HG03558 (cell line): Measurements from ENCODE around the gene IQGAP2.

ENCODE experiments used
- ATAC-seq: cut with Tn5 transposase; IDR thresholded peaks from one replicate; pipeline ENCODE4 v1.9.1; 2021; ENCODE audit warnings: moderate number of reproducible peaks; ENCODE audit not compliant: unreplicated experiment; ENCODE audit errors: extremely low read depth

Gene IQGAP2

DNA sequence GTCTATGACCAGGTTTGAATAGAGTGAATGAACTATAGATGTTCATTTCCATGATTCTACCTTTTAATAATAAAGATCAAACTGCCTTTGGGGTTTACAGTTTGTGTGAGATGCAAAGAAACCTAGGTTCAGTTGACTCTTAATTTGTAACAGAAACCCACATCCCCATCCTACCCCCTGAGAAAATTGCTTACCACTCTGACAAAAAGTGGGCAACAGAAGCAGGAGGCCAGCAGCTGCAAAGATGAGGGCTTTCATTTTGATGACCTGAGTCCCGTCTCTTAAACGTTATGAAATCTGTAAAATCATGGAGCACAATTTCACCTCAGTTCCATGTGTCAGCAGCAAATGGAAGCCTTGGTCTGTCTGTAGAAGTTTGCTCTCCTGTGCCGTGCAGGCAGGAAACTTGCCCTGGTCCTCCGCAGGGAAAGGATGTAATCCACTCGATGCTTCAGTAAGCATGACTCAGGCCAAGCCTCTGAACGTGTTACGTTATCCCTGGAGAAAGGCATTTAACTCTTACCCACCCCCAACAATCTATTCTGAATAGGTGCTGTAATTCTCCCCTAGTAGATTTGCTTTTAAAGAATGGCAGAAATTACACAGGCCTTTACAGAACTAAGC is 220.0 kb downstream of the IQGAP2 start, which contains the start of gene F2RL2:
Gene F2RL2, minus strand, starts transcription at position 431 of the 624 bp plus-strand sequence. Its CDS starts 173 bp downstream, at position 258.
- ATAC-seq, result no peak

DNA sequence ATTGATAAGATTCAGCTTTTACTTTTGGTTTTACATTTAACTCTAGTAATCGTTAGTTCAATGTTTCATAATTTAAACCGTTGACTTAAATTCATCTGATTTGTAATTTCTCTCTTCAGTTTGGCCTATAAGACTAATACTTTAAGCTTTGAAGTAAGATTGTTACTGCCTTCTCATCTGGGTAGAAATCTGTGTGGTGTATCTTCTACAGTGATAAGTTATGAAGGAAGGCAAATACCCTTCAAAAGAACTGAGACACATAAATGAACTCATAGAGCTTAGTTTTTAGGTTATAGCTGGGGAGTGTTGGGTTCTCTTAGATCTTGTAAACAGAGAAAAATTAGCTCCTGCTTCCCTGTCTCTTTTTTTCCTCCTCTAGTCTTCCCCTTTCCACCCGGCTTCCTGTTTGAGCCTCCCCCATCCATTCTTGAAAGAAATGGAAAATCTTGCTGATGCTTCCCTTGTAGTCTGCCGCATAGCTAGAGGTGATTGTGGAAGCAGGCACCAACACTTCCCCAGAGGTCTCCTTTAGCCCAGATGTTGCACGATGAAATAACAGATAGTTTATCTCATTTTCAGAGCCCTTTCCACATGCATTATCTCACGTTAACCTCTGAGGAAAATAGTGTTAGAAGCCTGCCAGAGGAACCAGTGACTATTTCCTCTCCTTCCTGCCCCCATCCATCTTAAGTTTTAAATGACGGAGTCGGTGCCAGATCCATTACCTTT is 222.2 kb downstream of the IQGAP2 start:
- no peak for ATAC-seq

DNA sequence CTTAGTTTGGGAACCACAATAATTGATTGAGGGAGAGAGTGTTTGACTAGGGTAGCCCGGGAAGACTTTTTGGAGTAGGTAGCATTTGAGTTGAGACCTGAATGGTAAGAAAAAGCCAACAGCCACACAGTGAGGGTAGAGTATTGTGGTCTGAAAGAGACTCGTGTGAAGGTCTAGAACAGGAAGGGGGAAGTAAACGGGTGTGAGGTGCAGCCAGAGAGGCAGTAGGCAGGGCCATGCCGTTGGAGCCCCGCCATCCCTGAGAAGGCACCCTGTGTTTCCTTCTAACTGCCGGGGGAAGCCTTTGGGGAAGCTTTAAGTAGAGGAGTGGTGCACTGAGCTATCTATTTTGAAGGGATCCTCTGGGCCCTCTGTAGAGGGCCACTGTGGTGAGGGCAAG is 223.7 kb downstream of the IQGAP2 start:
- no peak for ATAC-seq

DNA sequence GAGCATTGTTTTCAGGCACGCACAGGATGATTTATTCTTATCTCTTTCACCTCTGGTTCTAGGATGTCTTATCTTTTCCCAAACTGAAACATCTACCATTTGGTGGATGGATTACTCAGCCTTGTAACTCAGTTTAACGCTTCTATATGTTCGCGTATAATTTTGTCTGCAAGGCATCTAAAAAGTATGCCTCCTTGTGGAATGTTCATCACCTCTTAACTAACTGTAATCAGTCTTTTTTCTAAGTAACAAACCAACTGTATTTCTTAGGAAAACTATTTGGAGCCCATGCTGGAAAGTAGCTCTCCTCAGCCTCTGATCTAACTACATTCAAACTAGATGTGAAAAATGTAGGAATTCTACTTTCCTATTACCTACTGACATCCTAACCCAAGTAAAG is 231.6 kb downstream of the IQGAP2 start:
- no peak for ATAC-seq

DNA sequence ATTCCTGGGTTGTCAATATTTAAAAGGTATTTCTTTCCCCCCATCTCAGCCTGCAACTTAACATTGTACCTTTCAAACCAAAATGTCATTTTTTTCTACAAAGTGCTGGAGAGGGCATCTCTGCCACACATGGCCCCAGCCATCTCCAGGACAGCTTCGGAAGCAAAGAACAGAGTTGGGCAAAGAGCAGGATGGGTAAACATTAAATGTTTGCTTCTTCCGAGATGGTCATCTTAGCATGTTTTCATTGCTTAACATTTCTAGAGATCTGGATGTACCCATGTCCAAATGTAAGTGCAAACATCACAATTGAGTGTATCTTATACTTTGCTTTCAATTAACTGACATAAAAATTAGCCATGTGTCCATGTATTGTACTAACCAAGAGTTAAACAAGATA is 234.4 kb downstream of the IQGAP2 start:
- no peak for ATAC-seq

DNA sequence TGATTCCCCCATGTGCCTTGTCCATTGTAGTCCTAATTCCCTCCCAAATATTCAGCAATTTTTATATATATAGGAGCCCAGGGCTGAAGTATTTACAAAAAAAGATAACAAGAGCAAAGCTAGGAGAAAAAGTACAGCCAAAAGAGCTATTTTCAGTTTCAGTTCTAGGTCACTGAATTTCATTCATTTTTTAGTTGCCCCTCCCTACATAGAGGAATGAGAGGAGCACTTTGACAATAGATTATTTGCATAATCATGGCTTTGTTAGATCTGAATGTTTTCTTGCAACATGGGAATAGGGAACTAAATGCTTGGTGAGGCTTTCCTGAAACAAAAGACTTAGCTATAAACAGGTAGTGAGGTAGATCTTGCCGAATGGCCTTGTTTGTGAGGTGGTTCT is 235.4 kb downstream of the IQGAP2 start:
- no peak for ATAC-seq

DNA sequence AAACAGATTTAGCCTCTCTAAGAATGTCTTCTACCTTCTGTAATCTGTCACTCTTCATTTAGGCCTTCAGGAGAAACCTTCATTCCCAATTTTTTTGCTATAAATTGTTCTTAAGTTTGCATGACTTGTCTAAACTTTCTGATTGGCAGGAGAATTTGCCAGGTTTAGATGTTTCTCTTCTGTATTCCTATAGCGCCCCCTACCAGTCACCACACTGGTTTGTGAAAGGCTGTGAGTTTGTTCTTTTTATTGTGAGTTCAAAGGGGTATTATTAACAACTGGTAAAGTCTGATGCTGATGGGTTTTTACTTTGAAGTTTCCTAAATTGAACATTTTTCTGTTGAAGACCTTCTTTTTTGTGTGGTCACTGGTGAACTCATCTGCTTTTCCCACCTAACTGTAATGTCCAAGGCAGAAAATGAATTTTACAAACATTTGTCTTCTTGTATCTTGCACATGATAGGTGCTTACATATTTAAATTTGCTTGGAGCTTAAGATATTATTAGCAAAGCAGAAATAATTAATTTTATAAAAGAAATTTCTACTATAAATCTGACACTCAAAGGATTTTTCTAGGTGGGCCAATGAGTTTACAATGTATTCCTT is 238.5 kb downstream of the IQGAP2 start:
- ATAC-seq, result no peak

DNA sequence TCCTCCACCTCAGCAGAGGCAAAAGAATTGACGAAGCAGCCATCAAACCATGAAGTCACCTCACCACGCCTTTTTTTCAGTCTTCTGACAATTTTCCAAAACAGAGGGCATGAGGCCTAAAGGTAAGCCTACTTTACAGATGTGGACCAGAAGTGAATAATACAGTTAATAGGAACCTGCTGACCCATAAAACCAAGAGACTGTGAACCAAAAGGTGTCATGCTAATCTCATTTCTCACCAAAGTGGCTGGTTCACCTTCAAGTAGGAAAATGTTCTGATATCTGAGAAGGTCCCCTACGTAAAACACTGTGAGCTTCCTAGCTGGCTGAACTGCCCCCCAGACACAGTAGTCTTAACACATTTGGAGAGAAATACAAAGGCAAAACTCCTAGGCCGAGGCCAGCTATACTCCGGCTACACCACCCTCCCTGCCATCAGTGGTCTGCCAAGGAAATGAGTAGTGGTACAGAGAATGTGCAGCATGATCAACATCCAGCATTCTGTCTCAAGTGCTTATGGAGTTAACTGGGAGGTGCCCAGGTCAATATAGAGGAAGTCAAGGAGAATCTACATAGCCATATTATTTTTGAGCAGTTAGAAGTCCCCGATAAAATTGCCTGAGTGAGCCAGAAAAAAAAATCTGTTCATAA is 239.4 kb downstream of the IQGAP2 start:
- ATAC-seq, result no peak

DNA sequence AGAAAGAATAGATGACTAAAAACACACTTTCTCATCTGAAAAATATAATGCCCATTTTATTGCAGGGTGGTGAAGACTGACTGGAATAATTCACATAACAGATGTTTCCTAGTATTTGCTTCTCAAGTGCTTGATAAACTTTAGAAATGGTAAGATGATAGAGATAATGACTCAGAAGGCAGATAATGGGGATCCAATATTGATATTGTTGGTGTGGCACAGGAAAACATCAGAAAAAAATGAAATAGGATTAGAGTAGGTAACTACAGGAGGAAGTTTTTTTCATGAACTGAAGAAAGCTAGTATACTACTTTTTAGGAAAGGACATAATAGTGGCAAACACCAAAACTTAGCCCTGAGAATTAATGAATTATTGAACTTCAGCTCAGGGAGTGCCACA is 240.3 kb downstream of the IQGAP2 start:
- ATAC-seq, result no peak

DNA sequence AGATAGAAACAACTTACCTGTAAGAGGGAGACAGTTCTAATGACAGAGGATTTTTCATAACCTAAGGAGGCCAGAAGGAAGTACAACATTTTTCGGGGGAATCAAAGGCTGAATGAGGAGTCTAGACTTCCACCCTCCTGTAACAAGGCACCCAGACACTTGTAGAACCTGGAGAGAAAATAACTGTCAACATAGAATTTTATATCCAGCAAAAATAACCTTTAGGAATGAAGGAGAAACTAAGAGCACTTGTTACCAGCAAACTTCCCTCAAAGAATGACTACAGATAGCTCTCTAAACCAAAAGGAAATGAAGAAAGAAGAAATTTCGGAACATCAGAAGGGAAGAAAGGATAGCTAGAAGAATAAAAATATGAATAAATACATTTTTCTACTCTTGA is 246.1 kb downstream of the IQGAP2 start:
- ATAC-seq, result no peak

DNA sequence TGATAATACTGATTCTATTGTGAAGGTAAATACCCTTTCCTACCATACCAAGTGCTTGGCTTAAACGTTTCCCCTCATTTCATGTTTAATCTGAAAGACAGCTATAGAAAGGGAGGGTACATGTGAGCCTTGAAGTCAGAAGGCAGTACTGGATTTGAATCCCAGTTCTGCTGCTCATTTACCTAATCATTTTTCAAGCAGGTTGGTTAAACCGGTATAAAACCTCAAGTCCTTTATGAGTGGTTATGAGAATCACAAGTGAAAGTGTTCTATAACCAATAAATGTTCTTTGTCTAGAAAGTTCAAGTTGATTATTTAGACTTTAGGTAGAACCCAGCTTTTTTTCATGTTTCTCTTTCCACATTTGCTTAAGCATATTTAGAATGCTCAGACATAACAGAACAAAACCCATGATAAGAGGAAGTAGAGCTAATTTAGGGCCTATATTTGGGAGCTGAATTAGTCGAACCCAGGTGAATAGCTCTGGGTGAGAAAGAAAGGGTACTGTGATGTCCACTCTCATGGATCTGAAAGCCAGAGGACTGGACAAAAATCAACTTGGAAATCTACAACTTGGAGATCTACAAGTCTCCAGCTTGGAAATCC is 249.8 kb downstream of the IQGAP2 start:
- no peak for ATAC-seq

DNA sequence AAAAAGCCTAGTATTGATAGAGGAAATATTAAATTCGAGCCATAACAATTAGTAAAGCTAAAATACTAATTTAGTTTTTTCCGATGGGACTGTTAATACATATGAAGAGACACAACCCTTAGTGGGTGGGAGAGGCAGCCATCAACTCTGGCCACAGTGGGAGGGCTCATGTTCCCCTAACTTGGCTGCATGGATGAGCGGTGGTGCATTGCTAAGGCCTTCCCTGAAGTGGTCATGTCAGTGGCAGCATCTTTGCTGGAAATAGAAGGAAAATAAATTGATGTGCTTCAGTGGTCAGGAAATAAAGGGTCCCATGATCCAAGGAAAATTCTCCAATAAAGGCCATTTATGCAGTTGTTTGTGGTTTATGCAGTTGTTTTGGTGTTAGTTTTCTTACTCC is 254.0 kb downstream of the IQGAP2 start:
- ATAC-seq, result no peak

DNA sequence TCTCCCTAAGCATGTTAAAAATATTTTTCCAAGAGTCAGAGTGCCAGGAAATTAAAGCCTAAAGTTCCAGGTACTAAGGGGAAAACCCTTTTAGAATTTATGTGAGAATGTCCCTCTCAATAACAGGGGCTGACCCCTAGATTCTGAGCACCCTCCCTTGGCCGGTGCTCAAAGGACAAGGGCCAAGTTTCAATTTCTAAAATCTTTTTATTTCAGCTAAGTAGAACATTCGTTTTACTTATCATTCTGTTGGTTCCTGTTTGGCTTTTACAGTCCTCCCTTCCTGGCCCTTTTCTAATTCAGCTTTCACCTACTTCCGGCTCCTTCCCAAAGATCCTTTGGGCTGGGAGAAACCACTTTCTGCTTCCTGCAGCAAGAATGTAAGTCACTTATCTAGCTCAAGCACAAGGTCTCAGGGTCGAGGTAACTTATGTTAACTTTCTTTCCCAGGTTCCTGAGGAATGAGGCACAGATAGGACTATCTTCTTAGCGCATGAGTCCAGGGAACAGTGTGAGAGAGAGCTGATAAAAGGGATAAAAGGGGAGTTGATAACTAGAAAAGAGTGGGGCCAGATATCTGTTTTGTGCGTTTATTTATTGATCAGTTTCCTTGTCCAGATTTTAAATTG is 254.7 kb downstream of the IQGAP2 start:
- no peak for ATAC-seq

DNA sequence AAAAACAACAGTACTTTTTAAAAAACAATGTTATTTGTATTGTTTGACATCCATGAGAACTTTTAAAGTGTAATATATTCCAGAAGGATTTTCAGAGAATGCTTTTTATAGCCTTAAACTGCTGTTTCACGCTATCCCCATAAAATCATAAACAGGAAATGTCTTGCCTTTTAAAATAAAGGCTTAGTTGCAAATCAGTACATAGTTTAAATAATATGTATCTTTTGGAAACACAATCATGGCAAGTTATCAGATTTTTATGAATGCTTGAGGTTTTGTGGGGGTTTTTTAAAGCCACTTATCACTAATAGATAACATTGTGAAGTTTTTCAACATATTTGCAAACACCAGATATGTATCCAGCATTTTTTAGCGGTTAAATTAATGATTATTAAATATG is 257.3 kb downstream of the IQGAP2 start:
- no peak for ATAC-seq

DNA sequence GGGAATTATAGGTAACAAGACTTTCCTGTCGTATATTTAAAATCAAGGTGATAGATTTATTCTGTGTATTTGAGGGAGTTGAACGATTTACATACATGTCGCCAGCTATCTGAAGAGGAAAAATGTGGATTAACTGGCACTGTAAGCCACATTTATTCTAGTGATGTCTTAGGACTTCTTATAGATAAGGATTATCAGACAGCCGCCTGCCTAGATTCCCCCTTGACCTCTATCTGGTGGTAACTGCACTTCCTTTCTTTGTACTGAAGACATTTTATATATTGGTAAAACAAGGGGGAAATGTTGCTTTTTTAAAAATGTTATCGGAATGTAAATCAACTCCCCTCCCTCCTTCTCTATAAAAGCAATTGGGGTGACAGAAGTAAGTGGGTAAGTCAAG is 259.4 kb downstream of the IQGAP2 start:
- no peak for ATAC-seq

DNA sequence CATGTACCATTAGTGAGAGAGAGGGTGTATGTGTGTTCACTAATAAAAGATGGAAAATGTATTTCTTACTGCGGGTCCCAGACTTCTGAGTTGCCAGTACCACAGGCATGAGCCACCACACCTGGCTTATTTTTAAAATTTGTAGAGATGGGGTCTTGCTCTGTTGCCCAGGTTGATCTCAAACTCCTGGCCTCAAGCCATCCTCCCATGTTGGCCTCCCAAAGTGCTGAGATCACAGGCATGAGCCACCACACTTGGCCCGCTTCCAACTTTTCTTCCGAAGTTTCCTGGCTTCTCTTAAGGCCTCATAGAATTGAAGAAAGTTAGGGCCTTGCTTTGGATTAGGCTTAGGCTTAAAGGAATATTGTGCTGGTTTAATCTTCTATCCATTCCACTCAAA is 260.5 kb downstream of the IQGAP2 start:
- no peak for ATAC-seq

DNA sequence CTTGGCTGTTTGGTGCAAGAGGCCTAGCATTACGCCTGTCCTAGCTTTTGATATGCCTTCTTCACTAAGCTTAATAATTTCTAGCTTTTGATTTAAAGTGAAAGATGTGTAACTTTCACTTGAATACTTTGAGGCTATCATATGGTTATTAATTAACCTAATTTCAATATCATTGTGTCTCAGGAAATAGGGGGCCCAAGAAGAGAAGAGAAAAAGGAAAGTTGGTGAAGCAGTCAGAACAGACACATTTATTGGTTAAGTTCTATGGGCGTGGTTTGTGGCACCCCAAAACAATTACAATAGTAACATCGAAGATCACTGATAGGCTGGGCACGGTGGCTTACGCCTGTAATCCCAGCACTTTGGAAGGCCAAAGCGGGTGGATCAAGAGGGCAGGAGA is 261.0 kb downstream of the IQGAP2 start:
- ATAC-seq, result no peak

DNA sequence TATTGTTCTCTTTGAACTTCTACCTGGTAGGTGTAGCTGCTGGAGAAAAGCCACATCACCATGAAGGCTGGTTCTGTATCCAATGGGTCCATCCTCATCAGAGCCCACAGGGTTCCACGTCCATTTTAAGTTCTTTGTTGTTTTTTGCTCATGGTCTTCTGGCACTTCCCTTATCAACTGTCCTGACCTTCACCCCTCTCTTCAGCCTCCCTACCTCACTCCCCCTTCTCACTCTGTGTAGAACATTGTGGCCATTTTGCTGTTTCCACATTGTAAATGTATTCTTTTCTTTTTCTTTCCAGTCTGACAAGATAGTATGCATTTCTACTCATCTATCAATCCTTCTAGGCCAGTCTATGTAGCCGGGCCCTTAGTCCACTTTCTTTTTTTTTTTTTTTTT is 264.4 kb downstream of the IQGAP2 start:
- no peak for ATAC-seq

DNA sequence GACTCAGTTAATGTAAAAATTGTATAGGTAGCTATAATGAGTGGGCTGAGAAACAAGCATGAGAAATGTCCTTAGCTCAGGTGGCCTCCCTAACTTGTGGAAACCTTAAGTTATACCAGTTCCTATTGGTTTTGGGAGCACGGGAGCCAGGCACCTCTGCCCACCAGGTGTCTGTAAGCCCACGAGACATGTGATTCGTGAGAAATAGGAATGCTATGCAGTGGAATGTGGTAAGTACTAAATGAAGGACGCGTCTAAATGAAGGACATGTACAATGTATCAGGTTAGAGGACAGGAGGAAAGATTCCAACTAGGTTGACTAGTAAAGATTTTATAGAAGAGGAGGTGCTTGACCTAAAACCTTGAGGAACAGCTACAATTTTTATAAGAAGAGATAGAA is 266.2 kb downstream of the IQGAP2 start:
- no peak for ATAC-seq

DNA sequence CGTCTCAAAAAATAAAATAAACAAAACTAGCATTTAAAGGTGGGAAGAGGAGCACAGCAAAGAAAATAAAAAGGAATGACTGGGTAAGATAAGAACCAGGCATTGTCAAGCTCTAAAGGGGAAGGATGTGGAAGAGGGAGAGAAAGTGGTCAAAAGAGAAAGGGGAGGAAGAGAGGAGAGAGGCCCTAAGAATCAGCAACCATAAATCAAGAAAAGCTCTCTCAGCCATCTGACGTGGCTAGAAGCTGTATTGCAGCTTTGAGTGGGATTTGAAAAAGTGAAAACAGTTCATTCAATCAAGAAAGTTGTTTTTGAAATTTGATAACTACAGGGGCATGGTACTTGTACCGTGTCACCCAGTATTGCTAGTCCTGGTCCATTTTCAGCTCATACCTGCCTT is 267.4 kb downstream of the IQGAP2 start:
- no peak for ATAC-seq
